ENCODE data around the gene SCIMP. TPM values are rescaled to one million over a fixed set of nuclear protein-coding genes. Genes with fewer than 3 reads are reported as not detected.
"Not testable (repeated sequence)": the region's sequence is repeated elsewhere in the genome, so short reads cannot be mapped to it uniquely, and the experiment has no call there.

The SCIMP gene
- total and polyA plus RNA-seq, 3 donors from 2014 or later: 0.39 to 2.5 (median 0.50) TPM

DNA sequence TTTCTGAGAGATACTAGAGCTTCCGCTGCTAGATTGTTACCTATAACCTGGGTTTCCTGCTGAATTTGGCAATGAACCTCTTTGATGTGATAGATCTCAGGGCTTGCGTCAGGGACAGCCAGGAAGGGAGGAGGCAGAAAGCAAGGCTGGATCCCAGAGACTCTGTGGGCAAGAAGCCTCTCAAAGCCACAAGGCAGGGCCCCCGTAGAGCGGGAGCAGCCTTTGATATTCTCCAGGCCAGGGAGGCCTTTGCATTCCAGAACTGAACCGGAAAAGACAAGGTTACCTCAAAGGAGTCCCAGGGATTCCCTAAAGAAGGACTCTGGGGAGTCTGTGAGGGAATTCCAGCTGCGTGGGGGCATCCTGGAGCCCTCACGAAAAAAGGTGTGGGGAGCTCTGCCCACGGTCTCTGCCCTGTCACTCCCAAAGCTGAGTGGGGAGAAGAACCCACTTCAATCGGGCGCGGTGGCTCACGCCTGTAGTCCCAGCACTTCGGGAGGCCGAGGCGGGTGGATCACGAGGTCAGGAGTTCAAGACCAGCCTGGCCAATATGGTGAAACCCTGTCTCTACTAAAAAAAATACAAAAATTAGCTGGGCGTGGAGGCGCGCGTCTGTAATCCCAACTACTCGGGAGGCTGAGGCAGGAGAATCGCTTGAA, 14.3 kb upstream of the SCIMP start:
- 64 to 66% methylated on average over 22 of the region's 22 CpGs for WGBS, 2 donors
- Histone ChIP-seq H3K36me3 (ENCODE audit: low read depth, missing control alignments) (no peaks in the 10 kb centered on the region), H3K9me3 (no peaks in the 10 kb centered on the region), H3K27me3 (no peaks in the 10 kb centered on the region), H3K4me3 (no peak overlapping the region), H3K4me1 (no peaks in the 10 kb centered on the region), H3K27ac (no peak overlapping the region)
- TF ChIP-seq CTCF (IDR thresholded peaks at IDR 0.05) (no peak), POLR2A (IDR thresholded peaks at IDR 0.05) (no peak)
- DNase-seq: no peak
- intact Hi-C loops (cut with DNase I; ENCODE audit: low total_unique reads): no loop called here

DNA sequence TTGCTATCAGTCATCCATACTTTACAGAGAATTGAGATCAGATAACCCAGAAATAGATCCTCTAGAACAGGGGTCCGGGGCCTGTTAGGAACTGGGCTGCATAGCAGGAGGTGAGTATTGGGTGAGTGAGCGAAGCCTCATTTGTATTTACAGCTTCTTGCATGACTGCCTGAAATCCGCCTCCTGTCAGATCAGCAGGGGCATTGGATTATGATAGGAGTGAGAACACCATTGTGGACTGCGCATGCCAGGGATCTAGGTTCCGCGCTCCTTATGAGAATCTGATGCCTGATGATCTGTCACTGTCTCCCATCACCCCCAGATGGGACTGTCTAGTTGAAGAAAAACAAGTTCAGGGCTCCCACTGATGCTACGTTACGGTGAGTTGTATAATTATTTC, 13.0 kb upstream of the SCIMP start:
- TF ChIP-seq POLR2A (IDR thresholded peaks at IDR 0.05) (no peak), CTCF (IDR thresholded peaks at IDR 0.05) (no peak)
- Histone ChIP-seq H3K36me3 (ENCODE audit: low read depth, missing control alignments) (no peaks in the 10 kb centered on the region), H3K27me3 (no peaks in the 10 kb centered on the region), H3K9me3 (no peaks in the 10 kb centered on the region), H3K27ac (no peak overlapping the region), H3K4me1 (no peaks in the 10 kb centered on the region), H3K4me3 (no peak overlapping the region)
- DNase-seq: no peak
- 92 to 97% methylated on average over 8 of the region's 8 CpGs for WGBS, 2 donors
- intact Hi-C loops (cut with DNase I; ENCODE audit: low total_unique reads): no loop called here

GRCh38 chr17:5241861-5242671, 7.4 kb upstream of the SCIMP start:
- no peak for DNase-seq
- Histone ChIP-seq H3K27ac (no peak overlapping the region), H3K4me3 (no peak overlapping the region), H3K4me1 (no peaks in the 10 kb centered on the region), H3K36me3 (ENCODE audit: low read depth, missing control alignments) (no peaks in the 10 kb centered on the region), H3K9me3 (no peaks in the 10 kb centered on the region), H3K27me3 (no peaks in the 10 kb centered on the region)
- intact Hi-C loops (cut with DNase I; ENCODE audit: low total_unique reads): no loop called here
- TF ChIP-seq POLR2A (IDR thresholded peaks at IDR 0.05): no peak
- no peak for TF ChIP-seq CTCF (IDR thresholded peaks at IDR 0.05)
- WGBS, 2 donors: 55 to 66% methylated on average over 9 to 10 of the region's 10 CpGs

DNA sequence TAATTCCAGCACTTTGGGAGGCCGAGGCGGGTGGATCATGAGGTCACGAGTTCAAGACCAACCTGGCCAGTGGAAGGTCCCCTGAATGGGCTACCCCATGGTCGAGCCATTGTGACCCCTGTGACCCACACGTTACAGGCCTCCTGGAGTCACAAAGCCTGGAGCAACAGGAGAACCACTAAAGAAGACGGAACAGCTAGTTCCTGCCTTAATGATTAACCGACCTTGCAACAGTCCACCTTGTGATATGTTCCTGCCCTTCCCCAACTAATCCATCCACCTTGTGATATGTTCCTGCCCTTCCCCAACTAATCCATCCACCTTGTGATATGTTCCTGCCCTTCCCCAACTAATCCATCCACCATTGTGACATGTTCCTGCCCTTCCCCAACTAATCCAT, 5.1 kb upstream of the SCIMP start:
- DNase-seq; H3K27ac ChIP-seq; H3K4me1 ChIP-seq; H3K9me3 ChIP-seq; H3K4me3 ChIP-seq; H3K36me3 ChIP-seq (ENCODE audit: low read depth, missing control alignments); intact Hi-C loops (cut with DNase I; ENCODE audit: low total_unique reads); H3K27me3 ChIP-seq: not testable (repeated sequence)
- 79 to 84% methylated on average over 7 of the region's 7 CpGs for WGBS, 2 donors

DNA sequence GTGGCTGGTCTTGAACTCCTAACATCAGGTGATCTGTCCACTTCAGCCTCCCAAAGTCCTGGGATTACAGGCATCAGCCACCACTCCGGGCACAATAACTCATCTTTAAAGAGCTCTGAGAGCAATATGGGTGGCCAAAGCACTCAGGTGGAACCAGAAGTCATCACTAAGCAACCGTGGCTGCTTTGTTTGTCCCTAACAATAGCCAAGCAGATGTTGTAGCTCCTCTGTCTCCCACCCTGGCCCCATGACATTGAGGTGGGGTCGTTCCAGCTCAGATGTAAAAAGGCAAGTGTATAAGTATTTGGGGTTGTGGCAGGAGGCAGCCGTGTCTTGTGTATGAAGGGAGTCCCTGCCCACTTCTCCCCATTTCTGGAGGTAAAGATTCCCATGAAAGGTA, 3.7 kb upstream of the SCIMP start:
- Histone ChIP-seq H3K4me1 (no peaks in the 10 kb centered on the region), H3K27me3 (no peaks in the 10 kb centered on the region), H3K27ac (no peak overlapping the region), H3K36me3 (ENCODE audit: low read depth, missing control alignments) (no peaks in the 10 kb centered on the region), H3K4me3 (no peak overlapping the region), H3K9me3 (no peaks in the 10 kb centered on the region)
- intact Hi-C loops (cut with DNase I; ENCODE audit: low total_unique reads): no loop called here
- WGBS, 2 donors: 69 to 75% methylated on average over 4 of the region's 4 CpGs
- no peak for TF ChIP-seq CTCF (IDR thresholded peaks at IDR 0.05)
- no peak for TF ChIP-seq POLR2A (IDR thresholded peaks at IDR 0.05)
- no peak for DNase-seq

Data from testis (tissue), 3 donors.